GM19397 (cell line): ENCODE results near the gene VWC2L.

ENCODE experiments used
- ATAC-seq: cut with Tn5 transposase; IDR thresholded peaks from one replicate; pipeline ENCODE4 v1.9.1; 2021; ENCODE audit warnings: mild to moderate bottlenecking, moderate library complexity; ENCODE audit not compliant: unreplicated experiment

VWC2L gene

GRCh38 chr2:214465363-214466146 is 54.7 kb downstream of the VWC2L start:
- no peak for ATAC-seq

GRCh38 chr2:214469728-214470127 is 58.9 kb downstream of the VWC2L start:
- no peak for ATAC-seq

- ATAC-seq: no peak
Measured at GRCh38 chr2:214471382-214471781, 60.5 kb downstream of the VWC2L start.

- ATAC-seq: no peak
Measured at GRCh38 chr2:214471990-214472389, 61.1 kb downstream of the VWC2L start.

GRCh38 chr2:214477305-214477704 is 66.5 kb downstream of the VWC2L start:
- no peak for ATAC-seq

- ATAC-seq: no peak
Measured at GRCh38 chr2:214481204-214481603, 70.3 kb downstream of the VWC2L start.

GRCh38 chr2:214482728-214483127 is 71.9 kb downstream of the VWC2L start:
- no peak for ATAC-seq

GRCh38 chr2:214484239-214484638 is 73.4 kb downstream of the VWC2L start:
- ATAC-seq: no peak

- ATAC-seq: no peak
Measured at GRCh38 chr2:214484701-214485100, 73.8 kb downstream of the VWC2L start.

GRCh38 chr2:214489181-214489580 is 78.3 kb downstream of the VWC2L start:
- no peak for ATAC-seq

GRCh38 chr2:214489702-214490101 is 78.8 kb downstream of the VWC2L start:
- ATAC-seq: no peak

GRCh38 chr2:214492152-214492551 is 81.3 kb downstream of the VWC2L start:
- peak; percentile 77 for ATAC-seq

GRCh38 chr2:214492608-214493007 is 81.8 kb downstream of the VWC2L start:
- ATAC-seq: no peak

- ATAC-seq: no peak
Measured at GRCh38 chr2:214497489-214497888, 86.6 kb downstream of the VWC2L start.

GRCh38 chr2:214503568-214503967 is 92.7 kb downstream of the VWC2L start:
- ATAC-seq: no peak

GRCh38 chr2:214504599-214505376 is 93.9 kb downstream of the VWC2L start:
- ATAC-seq: no peak

GRCh38 chr2:214507032-214507431 is 96.2 kb downstream of the VWC2L start:
- ATAC-seq: no peak

GRCh38 chr2:214514704-214515103 is 103.8 kb downstream of the VWC2L start:
- no peak for ATAC-seq

GRCh38 chr2:214515111-214515510 is 104.3 kb downstream of the VWC2L start:
- ATAC-seq: no peak

GRCh38 chr2:214519258-214519818 is 108.5 kb downstream of the VWC2L start:
- ATAC-seq: no peak

- no peak for ATAC-seq
Measured at GRCh38 chr2:214529021-214529420, 118.2 kb downstream of the VWC2L start.

- ATAC-seq: no peak
Measured at GRCh38 chr2:214529514-214529913, 118.7 kb downstream of the VWC2L start.
